Testis (tissue), 3 donors: ENCODE results near the gene MAP1LC3B2. TPM values are rescaled to one million over a fixed set of nuclear protein-coding genes. Genes with fewer than 3 reads are reported as not detected.

Source experiments
- DNase-seq: peaks from one replicate; pipeline ENCODE4 v3.0.0-alpha.2; 2019
- H3K27ac ChIP-seq, 2 donors: fragments of 200-600 bp; sonication (generic); one replicate each; pipeline ENCODE4 v1.5.1; 2019
- H3K27me3 ChIP-seq: fragments of 200-600 bp; sonication (generic); one replicate; pipeline ENCODE4 v1.5.1; 2019
- H3K36me3 ChIP-seq: fragments of 200-600 bp; sonication (generic); one replicate; pipeline ENCODE4 v1.5.1; 2017; ENCODE audit warnings: low read depth; ENCODE audit errors: missing control alignments
- H3K4me1 ChIP-seq: fragments of 200-600 bp; sonication (generic); one replicate; pipeline ENCODE4 v1.5.1; 2019
- H3K4me3 ChIP-seq, 2 donors: fragments of 200-600 bp; sonication (generic); one replicate each; pipeline ENCODE4 v1.5.1; 2017 to 2019
- H3K9me3 ChIP-seq: fragments of 200-600 bp; sonication (generic); one replicate; pipeline ENCODE4 v1.5.1; 2017
- POLR2A ChIP-seq: fragments of 450-650 bp; IDR thresholded peaks from one replicate; pipeline ENCODE4 v1.6.1; 2017; ENCODE audit warnings: antibody characterized with exemption, mild to moderate bottlenecking, moderate library complexity
- WGBS, 2 donors: methylation state at CpG; one replicate each; pipeline ENCODE4 v1.1.5; 2018; 5-methylcytosine and 5-hydroxymethylcytosine counted together
- intact Hi-C: fragments of 100-400 bp; cut with DNase I; formaldehyde crosslinking; loops from one replicate; pipeline ENCODE4 v1.15.1; 2023; ENCODE audit warnings: low total_unique reads
- polyA plus RNA-seq: library from polyadenylated mRNA; stranded (reverse); fragments of 350-450 nt; fragmentation: Illumina TruSeq; extraction: RNeasy Lipid Tissue Mini Kit (QIAGEN cat#74804); gene quantifications from one replicate; pipeline ENCODE4 v1.2.3, GENCODE V29; 2014; ENCODE audit warnings: low read depth, low replicate concordance; ENCODE audit not compliant: insufficient read depth
- total RNA-seq, 2 donors: library from RNA; depleted of rRNA; stranded (reverse); fragments of >200 nt; gene quantifications; one replicate each; pipeline ENCODE4 v1.2.3, GENCODE V29; 2016
- TF ChIP-seq, protein P1 (sequence below), 3 experiments: fragments of 450-650 bp in 2 of 3; fragments of 200-600 bp in 1 of 3; sonication (generic) in 1 of 3; IDR thresholded peaks; one replicate each; pipeline ENCODE4 v1.5.1; 2016 to 2019; ENCODE audit warnings: antibody characterized with exemption in 3 of 3, mild to moderate bottlenecking in 2 of 3, moderate library complexity in 1 of 3

The MAP1LC3B2 gene
- total and polyA plus RNA-seq, 3 donors from 2014 or later, result 1.0 to 2.1 (median 1.5) TPM

DNA sequence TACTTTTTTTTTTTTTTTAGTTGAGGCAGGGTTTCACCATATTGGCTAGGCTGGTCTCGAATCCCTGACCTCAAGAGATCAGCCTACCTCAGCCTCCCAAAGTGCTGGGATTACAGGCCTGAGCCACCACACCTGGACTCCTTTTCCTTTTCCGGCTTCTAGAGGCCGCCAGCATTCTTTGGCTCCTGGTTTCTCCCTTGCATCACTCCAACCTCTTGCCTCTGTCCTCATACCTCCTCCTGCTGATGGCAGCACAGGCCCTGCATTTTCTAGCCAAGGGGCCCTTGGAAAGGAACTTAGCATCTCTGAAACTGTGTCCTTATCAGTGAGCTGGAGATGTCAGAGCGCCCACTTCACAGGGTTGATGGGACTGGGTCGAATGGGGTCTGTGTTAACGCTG is 53.3 kb downstream of the MAP1LC3B2 start:
- Histone ChIP-seq H3K9me3 (no peaks in the 10 kb centered on the region), H3K36me3 (no peaks in the 10 kb centered on the region), H3K4me1 (no peaks in the 10 kb centered on the region), H3K27ac (no peak overlapping the region), H3K4me3 (no peak overlapping the region), H3K27me3 (no peaks in the 10 kb centered on the region)
- no peak for DNase-seq
- intact Hi-C loops, result no loop called here
- WGBS, 2 donors, result 80 to 92% methylated on average over 6 of the region's 6 CpGs
- TF ChIP-seq, protein P1, sequence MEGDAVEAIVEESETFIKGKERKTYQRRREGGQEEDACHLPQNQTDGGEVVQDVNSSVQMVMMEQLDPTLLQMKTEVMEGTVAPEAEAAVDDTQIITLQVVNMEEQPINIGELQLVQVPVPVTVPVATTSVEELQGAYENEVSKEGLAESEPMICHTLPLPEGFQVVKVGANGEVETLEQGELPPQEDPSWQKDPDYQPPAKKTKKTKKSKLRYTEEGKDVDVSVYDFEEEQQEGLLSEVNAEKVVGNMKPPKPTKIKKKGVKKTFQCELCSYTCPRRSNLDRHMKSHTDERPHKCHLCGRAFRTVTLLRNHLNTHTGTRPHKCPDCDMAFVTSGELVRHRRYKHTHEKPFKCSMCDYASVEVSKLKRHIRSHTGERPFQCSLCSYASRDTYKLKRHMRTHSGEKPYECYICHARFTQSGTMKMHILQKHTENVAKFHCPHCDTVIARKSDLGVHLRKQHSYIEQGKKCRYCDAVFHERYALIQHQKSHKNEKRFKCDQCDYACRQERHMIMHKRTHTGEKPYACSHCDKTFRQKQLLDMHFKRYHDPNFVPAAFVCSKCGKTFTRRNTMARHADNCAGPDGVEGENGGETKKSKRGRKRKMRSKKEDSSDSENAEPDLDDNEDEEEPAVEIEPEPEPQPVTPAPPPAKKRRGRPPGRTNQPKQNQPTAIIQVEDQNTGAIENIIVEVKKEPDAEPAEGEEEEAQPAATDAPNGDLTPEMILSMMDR (IDR thresholded peaks at IDR 0.05), result no peak
- no peak for TF ChIP-seq POLR2A

DNA sequence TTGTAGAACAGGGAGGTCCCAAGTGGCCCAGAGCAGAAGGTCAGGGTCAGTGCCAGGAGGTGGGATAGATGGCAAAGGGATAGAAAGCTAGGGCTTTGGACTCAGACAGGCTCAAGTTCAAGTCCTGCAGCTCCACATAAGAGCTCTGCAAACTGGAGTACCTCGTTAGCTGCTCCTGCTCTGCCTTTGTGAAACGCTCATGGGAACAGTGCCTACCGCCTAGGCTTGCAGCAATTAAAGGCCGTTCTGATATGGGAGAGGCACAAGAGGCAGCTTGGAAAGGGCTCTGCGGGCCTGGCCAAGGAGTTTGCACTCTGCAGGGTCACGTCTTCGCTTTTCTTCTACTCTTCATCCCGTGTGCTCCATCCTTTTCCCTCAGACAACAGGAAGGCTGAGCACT is 54.1 kb downstream of the MAP1LC3B2 start:
- intact Hi-C loops, result no loop called here

DNA sequence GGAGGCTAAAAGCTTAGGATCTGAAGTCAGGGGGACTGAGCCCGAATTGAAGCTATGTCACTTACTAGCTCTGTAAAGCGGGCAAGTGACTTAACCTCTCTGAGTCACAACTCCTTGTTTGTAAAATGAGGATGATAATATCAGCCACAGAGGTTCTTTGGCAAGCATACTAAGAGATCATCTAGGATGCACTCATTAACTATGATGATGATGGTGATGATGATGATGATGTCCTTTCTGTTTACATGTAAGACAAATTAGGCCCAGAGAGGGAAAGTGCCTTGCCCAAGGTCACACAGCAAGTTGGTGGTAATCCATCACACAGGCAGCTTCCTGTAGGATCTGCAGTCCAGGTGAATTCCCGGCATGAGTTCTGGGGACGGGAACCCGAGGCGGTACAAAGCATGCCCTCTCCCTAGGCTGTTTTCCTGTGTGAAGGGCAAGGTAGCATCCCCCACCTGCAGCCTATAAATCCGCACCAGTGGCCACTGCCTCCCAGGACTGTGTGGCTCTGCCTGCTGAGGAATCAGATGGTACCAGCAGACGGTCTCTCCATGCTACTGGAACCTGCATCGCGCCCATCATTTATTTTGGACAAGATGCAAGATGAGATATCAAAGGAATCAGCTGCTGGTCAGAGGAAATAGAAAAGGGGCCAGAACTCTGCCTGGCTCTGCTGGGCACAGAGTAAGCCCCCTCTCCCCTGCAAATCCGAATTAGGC is 55.2 kb downstream of the MAP1LC3B2 start:
- no peaks in the 10 kb centered on the region for H3K9me3 ChIP-seq
- H3K4me1 ChIP-seq, result no peaks in the 10 kb centered on the region
- WGBS, 2 donors, result 92 to 95% methylated on average over 4 to 11 of the region's 11 CpGs
- TF ChIP-seq, protein P1 (IDR thresholded peaks at IDR 0.05), result no peak
- no peak for TF ChIP-seq POLR2A
- intact Hi-C loops, result no loop called here
- H3K36me3 ChIP-seq, result no peaks in the 10 kb centered on the region
- DNase-seq, result no peak
- no peak overlapping the region for H3K4me3 ChIP-seq
- H3K27ac ChIP-seq, result no peak overlapping the region
- H3K27me3 ChIP-seq, result no peaks in the 10 kb centered on the region

More for the DNA sequence above, 54.1 kb downstream of the MAP1LC3B2 start:
- DNase-seq, result no peak
- 42 to 68% methylated on average over 8 of the region's 8 CpGs for WGBS, 2 donors
- Histone ChIP-seq H3K9me3 (no peaks in the 10 kb centered on the region), H3K4me1 (no peaks in the 10 kb centered on the region), H3K27ac (no peak overlapping the region), H3K4me3 (no peak overlapping the region), H3K27me3 (no peaks in the 10 kb centered on the region), H3K36me3 (no peaks in the 10 kb centered on the region)
- no peak for TF ChIP-seq POLR2A
- TF ChIP-seq, protein P1 (IDR thresholded peaks at IDR 0.05), result no peak

DNA sequence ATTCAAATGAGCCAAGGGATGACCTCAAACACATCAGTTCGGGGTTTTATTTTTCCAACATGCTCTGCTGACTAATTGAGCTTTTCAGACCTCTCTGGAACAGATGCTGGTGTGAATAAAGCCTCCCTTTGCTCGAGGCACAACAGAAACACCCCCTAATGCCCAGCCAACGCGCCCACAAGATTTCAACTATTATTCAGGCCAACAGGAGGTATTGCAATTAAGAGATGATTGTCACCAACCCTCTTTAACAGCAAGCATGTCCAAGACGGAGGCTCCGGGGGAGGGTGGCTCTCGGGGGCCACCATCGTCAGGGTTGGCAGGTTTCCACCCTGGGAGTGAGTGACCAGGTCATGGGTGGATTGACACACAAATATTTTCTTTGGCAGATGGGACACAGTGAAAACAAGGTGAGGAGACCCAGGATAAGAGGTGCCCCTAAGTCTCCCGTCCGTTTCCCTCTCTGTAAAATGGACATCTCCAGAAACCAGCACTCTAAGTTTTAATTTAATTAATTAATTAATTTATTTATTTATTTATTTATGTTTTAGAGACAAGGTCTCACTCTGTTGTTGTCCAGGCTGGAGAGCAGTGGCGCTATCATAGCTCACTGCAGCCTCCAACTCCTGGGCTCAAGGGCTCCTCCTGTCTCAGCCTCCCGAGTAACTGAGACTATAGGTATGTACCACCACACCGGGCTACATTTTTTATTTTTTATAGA is 56.1 kb downstream of the MAP1LC3B2 start:
- Histone ChIP-seq H3K9me3 (no peaks in the 10 kb centered on the region), H3K4me1 (no peaks in the 10 kb centered on the region), H3K36me3 (no peaks in the 10 kb centered on the region), H3K4me3 (no peak overlapping the region), H3K27me3 (no peaks in the 10 kb centered on the region), H3K27ac (no peak overlapping the region)
- DNase-seq, result no peak
- 75 to 78% methylated on average over 13 of the region's 13 CpGs for WGBS, 2 donors
- intact Hi-C loops, result no loop called here
- TF ChIP-seq, protein P1 (IDR thresholded peaks at IDR 0.05), result no peak
- no peak for TF ChIP-seq POLR2A
